SK-N-SH (cell line): ENCODE measurements around the gene CRELD2. TPM values are rescaled to one million over a fixed set of nuclear protein-coding genes. Genes with fewer than 3 reads are reported as not detected.

Experiments used
- CTCF ChIA-PET: fragments of 300-600, 350-600 bp; formaldehyde crosslinking; extraction: SDS; loops from one replicate; lab custom pipeline; 2021; lab: Yijun Ruan, JAX
- POLR2A ChIA-PET: fragments of 350-600 bp; sonication (Branson Sonifier 250); formaldehyde crosslinking; extraction: SDS; loops from one replicate; lab custom pipeline; 2020; ENCODE audit warnings: antibody characterized with exemption, inconsistent platforms; lab: Yijun Ruan, JAX
- DNase-seq: peaks from one replicate; pipeline ENCODE4 v3.0.0; 2012
- H2AFZ ChIP-seq: fragments of 200-600 bp; sonication (generic); 2 replicates; pipeline ENCODE4 v1.8.1; 2016; ENCODE audit warnings: antibody characterized with exemption, mild to moderate bottlenecking, low read depth
- H3F3A ChIP-seq: fragments of 200-600 bp; sonication (generic); replicated peaks from 2 replicates; pipeline ENCODE3; 2016; ENCODE audit warnings: antibody characterized with exemption, mild to moderate bottlenecking; ENCODE audit not compliant: insufficient read depth
- H3K27ac ChIP-seq, 2 experiments: fragments of 200-500 bp in 1 of 2; fragments of 200-600 bp in 1 of 2; sonication (Bioruptor generic) in 1 of 2; sonication (generic), shearing (Covaris generic) in 1 of 2; 2 replicates each; pipeline versions ENCODE4 v1.5.1 to v1.6.1; 2014 to 2016; ENCODE audit warnings: low read depth in 2 of 2, inconsistent platforms in 1 of 2, low read length in 1 of 2, mild to moderate bottlenecking in 1 of 2, mixed read lengths in 1 of 2
- H3K27me3 ChIP-seq: fragments of 200-600 bp; sonication (generic), shearing (Covaris generic); 2 replicates; pipeline ENCODE4 v1.6.1; 2016; ENCODE audit warnings: mixed run types; ENCODE audit not compliant: insufficient read depth
- H3K36me3 ChIP-seq, 2 experiments: fragments of 200-500 bp in 1 of 2; fragments of 200-600 bp in 1 of 2; sonication (Bioruptor generic) in 1 of 2; sonication (generic) in 1 of 2; replicated peaks in 1 of 2; 2 replicates each; pipeline versions ENCODE3 to v1.5.1; 2014 to 2016; ENCODE audit warnings: low read length in 1 of 2, mild to moderate bottlenecking in 1 of 2; ENCODE audit not compliant: insufficient read depth in 2 of 2, control insufficient read depth in 1 of 2
- H3K4me1 ChIP-seq, 2 experiments: fragments of 200-500 bp in 1 of 2; fragments of 200-600 bp in 1 of 2; sonication (Bioruptor generic) in 1 of 2; sonication (generic), shearing (Covaris generic) in 1 of 2; 2 replicates each; pipeline versions ENCODE4 v1.5.1 to v1.6.1; 2014 to 2016; ENCODE audit warnings: low read depth in 1 of 2, low read length in 1 of 2, mixed run types in 1 of 2; ENCODE audit not compliant: insufficient read depth in 2 of 2, control insufficient read depth in 1 of 2
- H3K4me2 ChIP-seq: fragments of 200-600 bp; sonication (generic), shearing (Covaris generic); 2 replicates; pipeline ENCODE4 v1.6.1; 2017; ENCODE audit warnings: mixed run types
- H3K4me3 ChIP-seq, 2 experiments: fragments of 200-500 bp in 1 of 2; fragments of 200-600 bp in 1 of 2; sonication (Bioruptor generic) in 1 of 2; sonication (generic), shearing (Covaris generic) in 1 of 2; 2 replicates each; pipeline versions ENCODE4 v1.5.1 to v1.8.1; 2014 to 2016; ENCODE audit warnings: low read depth in 2 of 2, inconsistent platforms in 1 of 2, low read length in 1 of 2, mild to moderate bottlenecking in 1 of 2, mixed read lengths in 1 of 2, moderate library complexity in 1 of 2
- H3K79me2 ChIP-seq: fragments of 200-600 bp; sonication (generic); 2 replicates; pipeline ENCODE4 v1.8.1; 2017; ENCODE audit warnings: mild to moderate bottlenecking; ENCODE audit not compliant: insufficient read depth
- H3K9ac ChIP-seq: fragments of 200-600 bp; sonication (generic); 2 replicates; pipeline ENCODE4 v1.6.1; 2017; ENCODE audit warnings: mixed run types
- H3K9me2 ChIP-seq: fragments of 200-600 bp; sonication (generic); 2 replicates; pipeline ENCODE4 v1.6.1; 2017; ENCODE audit warnings: mixed run types
- H3K9me3 ChIP-seq: fragments of 200-600 bp; sonication (generic); 2 replicates; pipeline ENCODE4 v1.6.1; 2017; ENCODE audit warnings: mixed run types, mild to moderate bottlenecking, moderate library complexity
- H4K20me1 ChIP-seq: fragments of 200-600 bp; sonication (generic); 2 replicates; pipeline ENCODE4 v1.6.1; 2017; ENCODE audit warnings: mild to moderate bottlenecking, mixed run types; ENCODE audit not compliant: insufficient read depth
- ELF1 ChIP-seq: IDR thresholded peaks from 2 replicates; pipeline ENCODE4 v1.4.0; 2012
- EZH2phosphoT487 ChIP-seq: fragments of 200-600 bp; sonication (generic); IDR thresholded peaks from 2 replicates; pipeline ENCODE4 v1.6.1; 2017; ENCODE audit warnings: low read depth, mixed run types, mild to moderate bottlenecking, antibody characterized with exemption, moderate library complexity, borderline replicate concordance
- FOSL2 ChIP-seq: IDR thresholded peaks from 2 replicates; pipeline ENCODE4 v1.4.0; 2012; ENCODE audit warnings: low read depth, mild to moderate bottlenecking, moderate library complexity, borderline replicate concordance
- JUND ChIP-seq: IDR thresholded peaks from 2 replicates; pipeline ENCODE4 v1.4.0; 2012
- NRF1 ChIP-seq: IDR thresholded peaks from 2 replicates; pipeline ENCODE4 v1.6.1; 2012; ENCODE audit warnings: low read depth, mild to moderate bottlenecking, low read length
- RAD21 ChIP-seq: IDR thresholded peaks from 2 replicates; pipeline ENCODE4 v1.6.1; 2012; ENCODE audit warnings: mild to moderate bottlenecking, low read length
- RFX5 ChIP-seq: IDR thresholded peaks from 2 replicates; pipeline ENCODE4 v1.6.1; 2012; ENCODE audit warnings: mild to moderate bottlenecking, improper control_type of control experiment, low read length
- TCF12 ChIP-seq: IDR thresholded peaks from 2 replicates; pipeline ENCODE4 v1.4.0; 2012
- TEAD4 ChIP-seq: IDR thresholded peaks from 2 replicates; pipeline ENCODE4 v1.4.0; 2012; ENCODE audit warnings: mild to moderate bottlenecking, borderline replicate concordance; ENCODE audit not compliant: insufficient read depth
- WGBS: methylation state at CpG from one replicate; pipeline ENCODE4 v1.1.6; 2017; ENCODE audit warnings: low lambda C conversion rate; 5-methylcytosine and 5-hydroxymethylcytosine counted together
- polyA plus RNA-seq, 3 experiments: library from polyadenylated mRNA; depleted of rRNA; stranded (reverse); fragments of >200 nt; gene quantifications; 2 replicates each; pipeline ENCODE4 v1.2.3, GENCODE V29; 2012
- TF ChIP-seq, protein P1 (sequence below): IDR thresholded peaks from 2 replicates; pipeline ENCODE4 v1.4.0; 2012; ENCODE audit warnings: low read depth, borderline replicate concordance
- TF ChIP-seq, protein P2 (sequence below): IDR thresholded peaks from 2 replicates; pipeline ENCODE4 v1.6.1; 2012; ENCODE audit warnings: mild to moderate bottlenecking, low read depth, low read length, moderate library complexity
- TF ChIP-seq, protein P3 (sequence below): fragments of 200-600 bp; sonication (generic); IDR thresholded peaks from 2 replicates; pipeline ENCODE4 v1.6.1; 2017; ENCODE audit warnings: antibody characterized with exemption, mild to moderate bottlenecking, moderate library complexity
- TF ChIP-seq, protein P4 (sequence below): IDR thresholded peaks from 2 replicates; pipeline ENCODE4; 2012
- TF ChIP-seq, protein P5 (sequence below): fragments of 150-350 bp; IDR thresholded peaks from 2 replicates; pipeline ENCODE4 v1.6.1; 2017; ENCODE audit warnings: antibody characterized with exemption, low read length, low read depth, borderline replicate concordance

The CRELD2 gene
- polyA plus RNA-seq, 1 of the 3 experiments (the other 2 are of a cell fraction) = 113 TPM

DNA sequence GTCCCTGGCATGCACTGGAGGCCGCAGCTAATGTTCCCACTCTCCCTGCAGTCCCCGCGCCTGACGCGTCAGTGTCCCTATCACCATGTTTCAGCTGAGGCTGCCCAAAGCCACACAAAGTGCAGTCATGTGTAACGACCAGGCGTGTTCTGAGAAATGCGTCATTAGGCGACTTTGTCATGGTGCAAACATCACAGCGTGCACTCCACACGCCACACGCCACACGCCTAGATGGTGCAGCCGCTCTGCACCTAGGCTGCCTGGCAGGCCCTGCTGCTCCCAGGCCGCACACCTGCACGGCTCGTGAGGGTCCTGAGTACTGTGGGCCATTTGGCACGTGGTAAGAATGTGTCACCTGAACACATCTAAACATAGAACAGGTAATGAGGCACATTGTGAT, 2.4 kb downstream of the CRELD2 start:
- Histone ChIP-seq H4K20me1 (no peaks in the 10 kb centered on the region), H3F3A (no peaks in the 10 kb centered on the region), H3K9me2 (no peaks in the 10 kb centered on the region), H3K79me2 (no peaks in the 10 kb centered on the region), H3K4me1 (peaks cover 0 to 12% of the 10 kb centered on the region in 2 experiments; a peak in 2 of 4 replicates), H3K27me3 (no peaks in the 10 kb centered on the region), H3K4me3 (no peak overlapping the region), H3K9ac (no peak overlapping the region), H3K36me3 (peaks cover 0 to 36% of the 10 kb centered on the region in 2 experiments), H3K9me3 (no peaks in the 10 kb centered on the region), H3K27ac (no peak overlapping the region), H2AFZ (no peak overlapping the region), H3K4me2 (no peak overlapping the region)
- WGBS = 82% methylated on average over 9 of the region's 18 CpGs
- ChIA-PET CTCF (interaction anchor here (1.0 to 4.1 kb wide), 2 partner anchors 9 to 421 kb away, joined by 3 to 18 read pairs; no protein-coding TSS in a partner anchor), POLR2A (no interaction called here)
- DNase-seq = no peak
- TF ChIP-seq, protein P1, sequence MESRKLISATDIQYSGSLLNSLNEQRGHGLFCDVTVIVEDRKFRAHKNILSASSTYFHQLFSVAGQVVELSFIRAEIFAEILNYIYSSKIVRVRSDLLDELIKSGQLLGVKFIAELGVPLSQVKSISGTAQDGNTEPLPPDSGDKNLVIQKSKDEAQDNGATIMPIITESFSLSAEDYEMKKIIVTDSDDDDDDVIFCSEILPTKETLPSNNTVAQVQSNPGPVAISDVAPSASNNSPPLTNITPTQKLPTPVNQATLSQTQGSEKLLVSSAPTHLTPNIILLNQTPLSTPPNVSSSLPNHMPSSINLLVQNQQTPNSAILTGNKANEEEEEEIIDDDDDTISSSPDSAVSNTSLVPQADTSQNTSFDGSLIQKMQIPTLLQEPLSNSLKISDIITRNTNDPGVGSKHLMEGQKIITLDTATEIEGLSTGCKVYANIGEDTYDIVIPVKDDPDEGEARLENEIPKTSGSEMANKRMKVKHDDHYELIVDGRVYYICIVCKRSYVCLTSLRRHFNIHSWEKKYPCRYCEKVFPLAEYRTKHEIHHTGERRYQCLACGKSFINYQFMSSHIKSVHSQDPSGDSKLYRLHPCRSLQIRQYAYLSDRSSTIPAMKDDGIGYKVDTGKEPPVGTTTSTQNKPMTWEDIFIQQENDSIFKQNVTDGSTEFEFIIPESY = no peak
- TF ChIP-seq, protein P2, sequence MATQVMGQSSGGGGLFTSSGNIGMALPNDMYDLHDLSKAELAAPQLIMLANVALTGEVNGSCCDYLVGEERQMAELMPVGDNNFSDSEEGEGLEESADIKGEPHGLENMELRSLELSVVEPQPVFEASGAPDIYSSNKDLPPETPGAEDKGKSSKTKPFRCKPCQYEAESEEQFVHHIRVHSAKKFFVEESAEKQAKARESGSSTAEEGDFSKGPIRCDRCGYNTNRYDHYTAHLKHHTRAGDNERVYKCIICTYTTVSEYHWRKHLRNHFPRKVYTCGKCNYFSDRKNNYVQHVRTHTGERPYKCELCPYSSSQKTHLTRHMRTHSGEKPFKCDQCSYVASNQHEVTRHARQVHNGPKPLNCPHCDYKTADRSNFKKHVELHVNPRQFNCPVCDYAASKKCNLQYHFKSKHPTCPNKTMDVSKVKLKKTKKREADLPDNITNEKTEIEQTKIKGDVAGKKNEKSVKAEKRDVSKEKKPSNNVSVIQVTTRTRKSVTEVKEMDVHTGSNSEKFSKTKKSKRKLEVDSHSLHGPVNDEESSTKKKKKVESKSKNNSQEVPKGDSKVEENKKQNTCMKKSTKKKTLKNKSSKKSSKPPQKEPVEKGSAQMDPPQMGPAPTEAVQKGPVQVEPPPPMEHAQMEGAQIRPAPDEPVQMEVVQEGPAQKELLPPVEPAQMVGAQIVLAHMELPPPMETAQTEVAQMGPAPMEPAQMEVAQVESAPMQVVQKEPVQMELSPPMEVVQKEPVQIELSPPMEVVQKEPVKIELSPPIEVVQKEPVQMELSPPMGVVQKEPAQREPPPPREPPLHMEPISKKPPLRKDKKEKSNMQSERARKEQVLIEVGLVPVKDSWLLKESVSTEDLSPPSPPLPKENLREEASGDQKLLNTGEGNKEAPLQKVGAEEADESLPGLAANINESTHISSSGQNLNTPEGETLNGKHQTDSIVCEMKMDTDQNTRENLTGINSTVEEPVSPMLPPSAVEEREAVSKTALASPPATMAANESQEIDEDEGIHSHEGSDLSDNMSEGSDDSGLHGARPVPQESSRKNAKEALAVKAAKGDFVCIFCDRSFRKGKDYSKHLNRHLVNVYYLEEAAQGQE = no peak
- TF ChIP-seq RAD21 (no peak), NRF1 (no peak), EZH2phosphoT487 (no peak), TCF12 (no peak), TEAD4 (no peak), JUND (no peak), FOSL2 (no peak), ELF1 (no peak), RFX5 (no peak)
- TF ChIP-seq, protein P3, sequence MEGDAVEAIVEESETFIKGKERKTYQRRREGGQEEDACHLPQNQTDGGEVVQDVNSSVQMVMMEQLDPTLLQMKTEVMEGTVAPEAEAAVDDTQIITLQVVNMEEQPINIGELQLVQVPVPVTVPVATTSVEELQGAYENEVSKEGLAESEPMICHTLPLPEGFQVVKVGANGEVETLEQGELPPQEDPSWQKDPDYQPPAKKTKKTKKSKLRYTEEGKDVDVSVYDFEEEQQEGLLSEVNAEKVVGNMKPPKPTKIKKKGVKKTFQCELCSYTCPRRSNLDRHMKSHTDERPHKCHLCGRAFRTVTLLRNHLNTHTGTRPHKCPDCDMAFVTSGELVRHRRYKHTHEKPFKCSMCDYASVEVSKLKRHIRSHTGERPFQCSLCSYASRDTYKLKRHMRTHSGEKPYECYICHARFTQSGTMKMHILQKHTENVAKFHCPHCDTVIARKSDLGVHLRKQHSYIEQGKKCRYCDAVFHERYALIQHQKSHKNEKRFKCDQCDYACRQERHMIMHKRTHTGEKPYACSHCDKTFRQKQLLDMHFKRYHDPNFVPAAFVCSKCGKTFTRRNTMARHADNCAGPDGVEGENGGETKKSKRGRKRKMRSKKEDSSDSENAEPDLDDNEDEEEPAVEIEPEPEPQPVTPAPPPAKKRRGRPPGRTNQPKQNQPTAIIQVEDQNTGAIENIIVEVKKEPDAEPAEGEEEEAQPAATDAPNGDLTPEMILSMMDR = no peak
- TF ChIP-seq, protein P4, sequence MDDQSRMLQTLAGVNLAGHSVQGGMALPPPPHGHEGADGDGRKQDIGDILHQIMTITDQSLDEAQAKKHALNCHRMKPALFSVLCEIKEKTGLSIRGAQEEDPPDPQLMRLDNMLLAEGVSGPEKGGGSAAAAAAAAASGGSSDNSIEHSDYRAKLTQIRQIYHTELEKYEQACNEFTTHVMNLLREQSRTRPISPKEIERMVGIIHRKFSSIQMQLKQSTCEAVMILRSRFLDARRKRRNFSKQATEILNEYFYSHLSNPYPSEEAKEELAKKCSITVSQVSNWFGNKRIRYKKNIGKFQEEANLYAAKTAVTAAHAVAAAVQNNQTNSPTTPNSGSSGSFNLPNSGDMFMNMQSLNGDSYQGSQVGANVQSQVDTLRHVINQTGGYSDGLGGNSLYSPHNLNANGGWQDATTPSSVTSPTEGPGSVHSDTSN = no peak
- TF ChIP-seq, protein P5, sequence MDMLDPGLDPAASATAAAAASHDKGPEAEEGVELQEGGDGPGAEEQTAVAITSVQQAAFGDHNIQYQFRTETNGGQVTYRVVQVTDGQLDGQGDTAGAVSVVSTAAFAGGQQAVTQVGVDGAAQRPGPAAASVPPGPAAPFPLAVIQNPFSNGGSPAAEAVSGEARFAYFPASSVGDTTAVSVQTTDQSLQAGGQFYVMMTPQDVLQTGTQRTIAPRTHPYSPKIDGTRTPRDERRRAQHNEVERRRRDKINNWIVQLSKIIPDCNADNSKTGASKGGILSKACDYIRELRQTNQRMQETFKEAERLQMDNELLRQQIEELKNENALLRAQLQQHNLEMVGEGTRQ = no peak
